DMS79 (cell line): ENCODE data around the gene PSD2.

ENCODE experiments used
- DNase-seq: peaks from one replicate; lab custom pipeline; 2025; lab: John Stamatoyannopoulos, UW

The PSD2 gene

DNA sequence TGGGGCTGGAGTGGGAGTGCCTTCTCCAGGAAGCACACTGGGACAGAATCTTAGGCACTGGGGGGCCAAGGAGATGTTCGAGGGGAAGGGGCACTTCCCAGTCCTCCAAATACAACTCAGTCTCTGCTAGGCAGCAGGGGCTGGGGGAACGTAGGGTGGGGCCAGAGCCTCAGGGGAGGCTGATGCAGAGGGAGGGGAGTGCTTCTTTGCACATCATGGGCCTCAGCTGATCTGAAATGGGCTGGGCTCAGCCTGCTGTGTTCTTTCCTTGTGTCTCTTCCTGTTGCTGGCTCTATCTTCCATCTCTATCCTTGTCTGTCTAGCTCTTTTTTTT lies 15.6 kb downstream of the PSD2 start:
- DNase-seq = no peak

DNA sequence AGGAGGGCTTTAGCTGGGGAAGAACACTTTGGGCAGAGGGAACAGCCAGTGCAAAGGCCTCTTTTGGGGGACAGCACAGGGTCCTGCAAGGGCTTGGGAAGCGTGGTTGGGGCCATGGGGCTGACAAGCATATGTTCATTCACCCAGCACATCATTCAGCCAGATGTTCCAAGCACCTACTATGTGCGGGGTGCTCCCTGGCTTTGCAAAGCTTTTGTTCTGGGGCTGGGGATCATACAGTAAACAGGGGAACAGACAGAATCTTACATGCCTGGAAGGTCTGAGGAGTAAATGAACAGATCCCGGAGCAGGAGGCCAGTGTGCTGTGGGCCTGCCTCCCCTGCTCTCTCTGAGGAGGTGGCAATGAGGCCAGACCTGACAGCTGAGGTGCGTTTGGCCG lies 16.7 kb downstream of the PSD2 start:
- DNase-seq = no peak

DNA sequence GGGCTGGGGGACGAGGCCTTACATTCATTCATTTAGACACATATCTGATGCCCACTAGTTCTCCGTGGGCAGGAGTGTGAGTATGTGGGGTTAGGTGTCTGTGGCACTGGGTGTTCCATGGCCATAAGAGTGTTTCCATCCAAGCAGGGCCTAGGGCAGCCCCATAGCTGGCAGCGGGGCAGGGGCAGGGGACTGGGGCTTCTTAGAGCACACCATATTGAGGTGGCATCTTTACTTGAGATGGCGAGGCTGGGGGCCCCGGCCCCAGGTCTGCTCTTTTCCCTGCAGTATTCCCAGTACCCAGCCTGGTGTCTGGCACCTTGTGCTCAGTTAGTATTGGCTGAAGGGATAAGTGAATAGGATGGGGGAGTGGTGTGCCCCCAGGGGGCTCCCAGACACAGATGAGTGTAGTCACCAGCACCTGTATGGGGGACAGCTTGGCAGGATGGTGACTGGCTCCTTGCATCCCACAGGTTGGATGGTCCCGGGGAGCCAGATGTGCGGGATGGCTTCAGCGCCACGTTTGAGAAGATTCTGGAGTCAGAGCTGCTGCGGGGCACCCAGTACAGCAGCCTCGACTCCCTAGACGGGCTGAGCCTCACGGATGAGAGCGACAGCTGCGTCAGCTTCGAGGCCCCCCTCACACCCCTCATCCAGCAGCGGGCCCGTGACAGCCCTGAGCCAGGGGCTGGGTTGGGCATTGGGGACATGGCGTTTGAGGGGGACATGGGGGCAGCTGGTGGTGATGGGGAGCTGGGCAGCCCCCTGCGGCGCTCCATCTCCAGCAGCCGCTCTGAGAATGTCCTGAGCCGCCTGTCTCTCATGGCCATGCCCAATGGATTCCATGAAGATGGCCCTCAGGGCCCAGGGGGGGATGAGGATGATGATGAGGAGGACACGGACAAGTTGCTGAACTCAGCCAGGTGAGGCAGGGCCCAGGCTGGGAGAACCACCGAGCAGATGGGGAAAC lies 17.5 kb downstream of the PSD2 start:
- no peak for DNase-seq

DNA sequence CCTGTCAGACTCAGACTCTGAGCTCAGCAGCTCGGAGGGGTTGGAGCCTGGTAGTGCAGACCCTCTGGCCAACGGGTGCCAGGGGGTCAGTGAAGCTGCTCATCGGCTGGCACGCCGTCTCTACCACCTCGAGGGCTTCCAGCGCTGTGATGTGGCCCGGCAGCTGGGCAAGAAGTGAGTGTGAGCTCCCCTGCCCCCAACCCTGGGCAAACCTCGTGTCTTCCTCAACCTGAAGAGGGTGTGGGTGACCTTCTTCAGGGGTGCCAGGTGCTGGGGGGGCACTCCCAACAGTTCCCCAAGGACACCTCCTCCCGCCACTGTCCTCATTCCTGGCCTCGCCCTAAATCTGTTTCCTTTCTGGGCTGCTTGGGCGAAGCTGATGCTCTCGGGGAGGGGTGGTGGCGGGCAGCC lies 18.6 kb downstream of the PSD2 start:
- no peak for DNase-seq

DNA sequence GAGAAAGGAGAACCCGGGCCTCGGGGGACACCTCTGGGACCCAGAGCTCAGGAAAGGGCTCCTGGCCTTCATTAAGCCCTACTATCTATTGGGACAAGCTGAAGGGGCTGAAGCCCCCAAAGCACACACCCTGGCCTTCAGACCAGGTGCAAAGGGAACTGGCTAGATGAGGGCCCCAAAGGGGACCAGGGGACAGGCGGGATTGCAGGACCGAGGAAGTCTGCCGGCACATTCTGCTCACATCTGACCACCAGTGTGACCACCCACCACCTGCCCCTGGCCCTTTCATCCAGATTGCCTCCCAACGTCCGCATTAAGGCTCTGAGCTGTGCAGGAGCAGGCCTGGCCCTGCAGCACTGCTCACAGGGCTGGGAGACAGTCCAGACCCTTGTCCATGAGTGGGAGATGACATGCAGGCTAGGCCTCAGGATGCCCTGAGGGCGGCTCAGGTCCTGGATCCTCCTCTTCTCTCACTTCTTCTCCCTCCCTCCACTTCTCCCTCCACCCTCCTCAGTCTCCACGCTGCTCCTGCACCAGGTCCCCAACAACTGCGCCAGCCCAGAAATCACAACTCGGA lies 19.2 kb downstream of the PSD2 start:
- no peak for DNase-seq

DNA sequence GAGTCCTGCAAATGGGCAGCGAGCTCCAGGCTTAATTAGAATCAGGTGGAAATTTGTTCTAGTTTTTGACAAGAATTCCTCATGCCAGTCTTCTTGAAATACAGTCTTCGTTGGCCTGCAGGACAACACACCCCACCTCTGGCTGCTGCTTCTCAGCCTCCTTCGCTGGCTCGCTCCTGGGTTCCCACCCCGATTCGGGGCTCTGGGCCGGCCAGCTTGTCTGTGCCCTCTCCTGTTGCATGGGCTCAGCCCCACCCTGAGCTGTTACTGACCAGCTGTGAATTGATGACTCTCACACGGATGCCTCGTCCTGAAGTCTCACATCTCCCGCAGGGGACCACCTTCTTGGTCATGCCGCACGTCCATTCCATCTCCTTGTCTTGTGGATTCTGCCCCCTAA lies 21.0 kb downstream of the PSD2 start:
- DNase-seq = no peak

DNA sequence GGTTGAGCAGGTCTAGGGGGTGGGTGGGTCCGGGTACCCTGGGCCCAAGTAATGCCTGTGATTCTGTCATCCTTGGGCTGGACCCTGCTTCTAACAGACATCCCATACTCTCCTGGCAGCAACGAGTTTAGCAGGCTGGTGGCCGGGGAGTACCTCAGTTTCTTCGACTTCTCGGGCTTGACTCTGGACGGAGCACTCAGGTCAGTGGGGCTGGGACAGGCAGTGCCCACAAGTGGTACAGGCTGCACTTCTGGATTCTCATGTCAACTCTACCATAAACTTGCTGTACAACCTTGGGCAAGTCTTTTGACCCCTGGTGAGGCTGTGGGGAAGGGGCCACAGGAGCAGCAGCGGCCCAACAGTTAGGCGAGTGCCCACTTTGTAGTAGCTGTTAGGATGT lies 21.8 kb downstream of the PSD2 start:
- DNase-seq = no peak

DNA sequence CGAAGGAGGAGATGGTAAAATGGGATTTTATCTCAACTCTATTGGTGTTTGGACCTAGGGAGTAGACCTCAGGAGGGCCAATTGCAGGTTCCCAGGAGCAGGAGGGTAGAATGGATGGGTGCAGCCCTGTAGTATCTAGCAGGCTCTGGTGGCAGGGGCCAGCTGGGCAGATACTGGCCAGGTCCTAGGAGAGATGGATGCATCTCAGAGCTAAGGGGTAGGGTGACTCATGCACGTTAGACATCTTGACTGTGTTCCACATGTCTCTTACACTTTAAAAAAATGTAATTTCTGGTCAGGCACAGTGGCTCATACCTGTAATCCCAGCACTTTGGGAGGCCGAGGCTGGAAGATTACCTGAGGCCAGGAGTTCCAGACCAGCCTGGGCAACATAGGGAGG lies 22.4 kb downstream of the PSD2 start:
- DNase-seq = no peak

DNA sequence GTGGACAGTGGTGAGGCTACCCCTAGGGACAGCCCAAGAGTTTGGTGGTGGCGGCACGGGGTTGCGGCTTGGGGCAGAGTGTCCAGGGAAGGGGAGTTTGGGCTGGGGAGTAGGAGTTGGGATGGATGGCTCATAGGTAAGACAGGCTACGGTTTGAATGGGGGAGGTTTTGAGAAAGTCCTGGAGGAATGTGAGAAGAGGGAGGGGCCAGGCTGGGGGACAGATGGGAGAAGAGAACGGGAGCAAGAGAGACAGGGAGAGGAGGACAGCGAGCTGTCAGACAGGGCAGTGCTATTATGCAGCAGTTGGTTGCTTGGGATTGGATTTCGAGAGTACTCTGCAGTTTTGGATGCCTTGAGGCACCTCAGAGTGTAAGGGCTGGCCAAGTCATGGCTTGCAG lies 24.5 kb downstream of the PSD2 start:
- no peak for DNase-seq

DNA sequence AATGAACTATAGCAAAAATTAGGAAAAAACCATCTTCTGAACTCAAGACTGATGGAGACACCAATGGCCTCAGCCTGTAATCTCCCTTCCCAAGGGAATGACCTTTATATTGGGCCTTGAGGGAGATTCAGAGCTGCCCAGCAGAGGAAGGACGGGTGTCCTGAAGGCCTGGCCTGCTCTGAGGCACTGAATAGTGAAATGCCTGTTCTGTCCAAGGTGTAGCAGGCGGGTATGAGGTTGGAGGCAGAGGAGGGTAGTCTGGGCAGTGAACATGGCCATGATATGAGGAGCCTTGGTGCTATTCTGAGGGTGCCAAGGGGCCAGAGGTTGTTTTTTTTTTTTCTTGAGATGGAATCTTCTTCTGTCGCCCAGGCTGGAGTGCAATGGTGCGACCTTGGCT lies 25.0 kb downstream of the PSD2 start:
- no peak for DNase-seq

DNA sequence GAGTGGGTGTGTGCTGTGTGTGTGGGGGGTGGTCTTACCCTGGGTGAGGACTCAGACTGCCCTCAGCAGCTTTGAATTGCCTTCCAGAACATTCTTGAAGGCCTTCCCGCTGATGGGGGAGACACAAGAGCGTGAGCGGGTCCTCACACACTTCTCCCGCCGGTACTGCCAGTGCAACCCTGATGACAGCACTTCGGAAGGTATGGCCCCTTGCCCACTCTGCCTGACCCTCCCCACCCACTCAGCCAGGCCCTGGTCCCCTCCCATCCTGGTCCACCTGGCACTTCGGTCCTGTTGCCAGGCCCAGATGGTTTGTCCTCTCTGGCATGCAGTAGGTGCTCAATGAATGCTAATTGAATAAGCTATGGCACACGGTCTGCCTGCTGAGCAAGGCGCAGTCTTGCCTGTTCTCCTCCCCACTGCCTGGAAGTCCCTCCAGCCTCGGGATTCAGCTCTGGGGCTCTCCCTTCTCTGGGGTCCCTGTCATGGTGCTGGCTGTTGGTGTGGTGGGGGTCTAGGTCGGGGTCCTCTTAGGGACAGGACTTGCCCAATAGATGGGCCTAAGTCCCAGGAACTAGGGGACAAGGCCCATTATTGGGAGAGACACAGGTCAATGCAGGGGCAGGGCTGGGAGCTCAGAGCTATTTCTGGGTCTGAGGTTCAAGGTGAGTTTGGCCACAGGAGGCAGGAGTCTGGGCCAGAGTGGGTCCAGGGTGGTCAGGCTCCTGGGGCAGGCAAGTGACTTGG lies 26.4 kb downstream of the PSD2 start:
- DNase-seq = no peak

DNA sequence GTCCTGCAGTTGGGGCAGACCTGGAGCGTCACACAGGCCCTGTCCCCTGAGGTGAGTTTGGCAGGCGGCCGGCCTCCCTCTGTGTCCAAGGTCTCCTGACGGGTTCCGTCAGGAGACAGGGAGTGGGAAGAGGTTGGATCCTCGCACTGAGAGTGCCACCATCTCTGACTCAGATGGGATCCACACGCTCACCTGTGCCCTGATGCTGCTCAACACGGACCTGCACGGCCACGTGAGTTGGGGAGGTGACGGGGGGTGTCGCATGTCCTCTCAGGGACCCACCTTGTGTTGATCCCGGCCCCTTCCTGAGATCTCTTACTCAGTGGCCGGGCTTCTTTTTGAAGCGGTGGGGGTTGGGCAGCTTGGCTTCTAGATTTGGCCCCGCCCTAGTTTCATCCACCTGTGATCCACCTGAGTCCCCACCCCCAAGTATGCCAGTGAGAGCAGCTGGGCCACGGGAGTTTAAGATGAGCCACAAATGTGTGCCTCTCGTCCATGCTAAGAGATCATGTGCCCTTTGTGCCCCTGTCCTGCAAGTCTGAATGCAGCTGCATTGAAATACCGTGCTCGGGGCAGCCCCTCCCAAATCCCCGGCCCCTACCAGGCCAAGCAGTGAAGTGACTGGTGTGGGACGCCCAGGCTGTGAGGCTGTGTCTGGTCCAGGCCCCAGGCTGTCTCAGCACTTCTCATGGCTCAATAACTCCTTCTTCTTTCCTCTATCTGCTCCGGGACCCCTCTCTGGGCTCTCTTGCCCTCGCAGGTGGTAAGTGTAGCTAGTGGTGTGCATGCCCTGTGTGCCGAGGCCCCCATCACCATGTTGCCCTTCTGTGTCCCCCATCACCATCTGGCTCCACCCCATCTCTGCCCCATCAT lies 27.2 kb downstream of the PSD2 start:
- DNase-seq = no peak

DNA sequence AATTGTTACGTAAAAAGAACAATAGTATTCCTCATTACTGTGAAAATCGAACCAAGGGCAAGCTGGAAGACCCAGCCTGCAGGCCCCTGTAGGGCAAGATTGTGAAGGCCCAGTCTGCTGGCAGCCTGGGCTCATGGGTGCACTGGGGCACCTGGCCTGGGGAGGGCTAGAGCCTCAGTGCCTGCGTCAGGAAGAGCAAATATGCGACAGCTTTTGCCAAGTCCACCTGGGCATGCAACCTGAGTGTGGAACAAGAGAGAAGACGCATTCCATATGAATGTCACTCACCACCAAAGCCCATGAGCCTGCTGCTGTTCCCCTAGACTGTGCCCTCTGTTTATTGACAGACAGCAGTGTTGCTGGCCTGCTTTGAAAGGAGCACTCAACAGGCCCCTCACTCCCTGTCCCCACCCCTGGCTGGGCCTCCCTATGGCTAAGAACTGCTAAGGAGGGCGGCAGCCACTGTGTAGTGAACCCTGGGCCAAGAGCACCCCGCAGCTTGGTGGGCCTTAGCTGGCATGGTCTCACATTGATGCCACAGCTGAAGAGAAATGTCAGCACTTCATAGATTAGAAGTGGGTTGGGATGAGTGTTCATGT lies 28.2 kb downstream of the PSD2 start:
- DNase-seq = no peak

DNA sequence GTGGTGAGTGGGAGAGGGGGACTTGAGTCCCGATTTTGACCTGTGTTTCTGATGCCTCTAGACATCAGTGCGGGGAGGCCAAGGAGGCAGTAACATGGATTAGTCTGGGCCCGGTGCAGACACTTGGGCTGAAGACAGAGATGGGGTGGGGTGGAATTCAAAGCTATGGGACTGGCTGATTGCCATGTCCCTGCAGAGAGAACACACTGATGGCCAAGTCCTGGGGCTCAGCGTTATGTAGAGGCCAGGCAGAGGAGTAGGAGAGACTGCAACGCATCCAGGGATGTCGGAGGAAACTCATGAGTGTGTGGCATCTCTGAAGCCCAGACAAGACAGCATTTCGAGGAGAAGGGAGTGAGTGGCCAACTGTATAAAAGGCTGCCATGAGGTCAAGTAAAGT lies 30.1 kb downstream of the PSD2 start:
- no peak for DNase-seq

DNA sequence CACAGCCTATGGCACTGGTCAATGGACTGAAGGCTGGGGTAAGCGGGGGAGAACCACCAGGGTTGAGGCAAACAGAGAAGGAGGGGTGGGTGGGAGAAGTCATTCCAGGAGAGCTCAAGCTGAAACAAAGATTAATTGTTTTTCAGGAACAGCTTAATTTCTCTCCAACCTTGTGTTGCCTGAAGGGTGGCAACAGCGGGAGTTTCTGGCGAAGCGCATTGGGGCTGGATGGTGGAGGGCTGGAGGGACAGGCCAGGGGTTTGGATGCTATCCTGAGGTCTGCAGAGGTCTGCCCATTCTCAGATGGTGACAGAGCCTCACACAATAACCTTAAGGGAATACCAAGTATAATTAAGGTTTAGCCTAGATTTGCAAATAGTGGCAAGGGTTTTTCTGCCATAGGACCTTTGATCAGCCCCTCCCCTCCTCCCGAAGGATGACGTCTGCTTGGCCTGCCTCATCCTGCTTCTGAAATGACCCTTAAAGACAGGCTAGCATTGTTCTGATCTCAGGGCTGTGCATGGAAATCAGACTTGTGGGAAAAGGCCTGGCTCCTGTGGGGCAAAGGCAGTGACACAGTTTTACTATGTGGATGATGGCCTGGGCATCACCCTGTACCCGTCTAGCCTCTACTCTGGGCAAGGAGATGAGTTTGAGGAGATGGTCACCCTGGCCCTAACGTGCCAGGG lies 32.7 kb downstream of the PSD2 start:
- no peak for DNase-seq

DNA sequence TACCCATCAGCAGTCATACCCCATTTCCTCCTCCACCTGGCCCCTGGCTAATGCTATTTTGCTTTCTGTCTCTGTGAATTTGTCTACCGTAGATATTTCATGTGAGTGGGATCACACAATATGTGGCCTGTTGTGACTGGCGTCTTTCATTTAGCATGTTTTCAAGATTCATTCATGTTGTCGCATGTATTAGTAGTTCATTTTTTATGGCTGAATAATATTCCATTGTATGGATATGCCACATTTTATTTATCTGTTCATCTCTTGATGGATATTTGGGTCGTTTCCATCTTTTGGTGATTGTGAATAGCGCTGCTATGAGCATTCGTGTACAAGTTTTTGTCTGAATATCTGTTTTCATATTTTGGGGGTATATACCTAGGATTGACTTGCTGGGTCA lies 33.9 kb downstream of the PSD2 start:
- DNase-seq = no peak

DNA sequence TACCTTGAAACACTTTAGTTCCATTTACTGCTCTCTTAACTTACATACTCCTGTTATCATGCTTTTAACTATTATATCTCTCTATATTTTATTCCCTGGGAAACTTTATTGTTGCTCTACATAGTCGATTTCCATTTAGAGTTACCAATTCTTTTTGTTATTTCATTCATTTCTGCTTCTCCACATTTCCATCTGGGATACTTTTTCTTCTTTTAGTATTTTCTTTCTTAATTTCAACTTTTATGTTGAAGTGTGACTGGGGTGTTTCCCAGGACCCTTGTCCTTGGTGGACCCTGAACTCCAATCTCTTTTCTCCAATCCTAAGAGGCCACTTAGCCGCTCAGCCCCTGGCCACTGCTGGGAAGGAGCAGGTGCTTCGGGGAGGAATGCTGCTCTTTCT lies 36.0 kb downstream of the PSD2 start:
- DNase-seq = no peak

DNA sequence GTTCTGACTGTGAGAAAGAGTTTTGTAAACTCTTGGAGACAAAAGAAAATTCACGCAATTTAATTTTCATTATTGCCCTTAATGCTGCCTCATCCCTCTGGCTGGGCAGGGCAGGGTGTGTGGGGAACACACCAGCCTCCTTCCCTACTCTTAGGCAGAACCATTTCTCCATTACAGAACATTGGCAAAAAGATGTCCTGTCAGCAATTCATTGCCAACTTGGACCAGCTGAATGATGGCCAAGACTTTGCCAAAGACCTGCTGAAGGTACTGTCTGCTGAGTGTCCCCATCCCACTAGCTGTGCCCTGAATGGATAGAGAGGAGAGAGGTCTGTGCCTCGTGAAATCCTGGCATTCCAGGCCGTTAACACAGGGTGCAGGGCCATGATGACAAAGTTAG lies 37.9 kb downstream of the PSD2 start:
- no peak for DNase-seq

DNA sequence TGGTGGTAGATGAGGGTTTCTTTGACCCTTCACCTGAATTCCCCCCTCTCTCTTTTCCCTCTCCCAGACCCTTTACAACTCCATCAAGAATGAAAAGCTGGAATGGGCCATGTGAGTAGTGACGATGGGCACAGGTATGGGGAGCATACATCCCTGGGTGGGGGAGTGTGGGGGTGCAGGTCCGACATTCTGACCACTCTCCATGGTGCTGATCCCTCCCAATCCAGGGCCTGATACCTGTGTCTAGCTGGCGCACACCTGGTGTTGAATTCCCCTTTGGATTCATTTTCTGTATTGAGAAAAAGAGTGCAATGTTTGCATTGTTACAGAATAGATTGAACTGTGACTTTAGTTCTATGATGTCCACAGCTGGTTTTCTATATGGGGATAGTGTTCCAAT lies 40.0 kb downstream of the PSD2 start:
- no peak for DNase-seq

DNA sequence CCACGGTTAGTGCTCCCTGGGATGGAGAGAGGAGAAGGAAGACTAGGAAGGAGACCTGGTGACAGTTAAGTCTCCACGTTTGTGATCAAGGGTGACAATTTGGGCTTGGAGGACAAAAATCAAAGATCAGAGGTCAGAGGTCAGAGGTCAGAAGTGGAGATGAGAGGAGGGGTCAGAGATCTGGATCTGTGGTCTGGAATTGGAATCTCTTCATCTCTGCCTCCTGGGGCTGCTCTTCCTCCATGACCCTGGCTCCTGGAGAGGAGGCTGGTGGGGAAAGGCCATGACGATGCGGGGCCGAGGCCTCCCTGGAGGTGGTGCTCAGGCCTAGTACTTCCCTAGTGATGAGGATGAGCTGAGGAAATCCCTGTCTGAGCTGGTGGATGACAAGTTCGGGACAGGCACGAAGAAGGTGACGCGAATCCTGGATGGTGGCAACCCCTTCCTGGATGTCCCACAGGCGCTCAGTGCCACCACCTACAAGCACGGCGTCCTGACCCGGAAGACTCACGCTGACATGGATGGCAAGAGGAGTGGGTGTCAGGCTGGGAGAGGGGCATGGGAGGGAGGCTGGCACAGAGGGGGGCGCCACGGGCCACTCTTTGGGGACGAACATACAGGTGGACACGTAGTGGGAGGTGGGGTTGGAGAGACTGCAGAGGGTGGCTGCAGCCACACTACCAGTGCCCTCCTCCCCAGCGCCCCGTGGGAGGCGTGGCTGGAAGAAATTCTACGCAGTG lies 41.0 kb downstream of the PSD2 start:
- no peak for DNase-seq
